Measurements from ENCODE around the gene NSD1.

DNA sequence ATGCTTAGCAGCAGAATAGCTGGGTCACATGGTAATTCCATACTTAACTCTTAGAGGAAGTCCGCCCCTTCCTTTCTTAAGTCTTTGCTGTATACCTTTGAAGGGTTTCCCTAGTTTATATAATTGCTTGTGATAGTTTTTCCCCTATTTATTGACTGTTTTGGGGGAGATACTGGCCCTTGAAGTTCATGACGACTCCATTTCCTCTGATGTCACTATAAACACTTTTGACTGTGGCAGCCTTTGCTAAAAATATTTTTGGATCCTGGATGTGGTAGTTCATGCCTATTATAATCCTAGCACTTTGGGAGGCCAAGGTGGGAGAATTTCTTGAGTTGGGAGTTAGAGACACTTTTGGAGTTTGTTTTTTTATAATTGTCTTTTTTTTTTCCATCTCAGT, 38.4 kb downstream of the NSD1 start:
- TF ChIP-seq, protein P1, sequence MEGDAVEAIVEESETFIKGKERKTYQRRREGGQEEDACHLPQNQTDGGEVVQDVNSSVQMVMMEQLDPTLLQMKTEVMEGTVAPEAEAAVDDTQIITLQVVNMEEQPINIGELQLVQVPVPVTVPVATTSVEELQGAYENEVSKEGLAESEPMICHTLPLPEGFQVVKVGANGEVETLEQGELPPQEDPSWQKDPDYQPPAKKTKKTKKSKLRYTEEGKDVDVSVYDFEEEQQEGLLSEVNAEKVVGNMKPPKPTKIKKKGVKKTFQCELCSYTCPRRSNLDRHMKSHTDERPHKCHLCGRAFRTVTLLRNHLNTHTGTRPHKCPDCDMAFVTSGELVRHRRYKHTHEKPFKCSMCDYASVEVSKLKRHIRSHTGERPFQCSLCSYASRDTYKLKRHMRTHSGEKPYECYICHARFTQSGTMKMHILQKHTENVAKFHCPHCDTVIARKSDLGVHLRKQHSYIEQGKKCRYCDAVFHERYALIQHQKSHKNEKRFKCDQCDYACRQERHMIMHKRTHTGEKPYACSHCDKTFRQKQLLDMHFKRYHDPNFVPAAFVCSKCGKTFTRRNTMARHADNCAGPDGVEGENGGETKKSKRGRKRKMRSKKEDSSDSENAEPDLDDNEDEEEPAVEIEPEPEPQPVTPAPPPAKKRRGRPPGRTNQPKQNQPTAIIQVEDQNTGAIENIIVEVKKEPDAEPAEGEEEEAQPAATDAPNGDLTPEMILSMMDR (IDR thresholded peaks at IDR 0.05), result no peak
- no peak for TF ChIP-seq EP300 (IDR thresholded peaks at IDR 0.05)

Data from sigmoid colon (tissue), 4 donors.